Heart right ventricle (tissue), 16 donors: ENCODE measurements around the gene VTI1A. TPM values are rescaled to one million over a fixed set of nuclear protein-coding genes. Genes with fewer than 3 reads are reported as not detected.

ENCODE experiments used
- ATAC-seq, 8 donors: fragments of 200-7000 bp; cut with Tn5 transposase; one replicate each; pipeline ENCODE4 v1.9.1; 2020; ENCODE audit warnings: mild to moderate bottlenecking in 8 of 8, moderate library complexity in 8 of 8, moderate number of reproducible peaks in 1 of 8
- DNase-seq, 2 donors: peaks; one replicate each; pipeline ENCODE4 v3.0.0-alpha.2; 2020
- H3K27ac ChIP-seq, 10 donors: fragments of 200-600 bp; sonication (generic) in 2 of 10; one replicate each; pipeline versions ENCODE4 v1.5.0 to v1.8.0; 2020 to 2022; ENCODE audit warnings: mild to moderate bottlenecking in 3 of 10
- H3K27me3 ChIP-seq, 7 donors: fragments of 200-600 bp; one replicate each; pipeline ENCODE4 v1.8.0; 2021 to 2022; ENCODE audit warnings: mild to moderate bottlenecking in 2 of 7
- H3K36me3 ChIP-seq, 9 donors: fragments of 200-600 bp; sonication (generic) in 1 of 9; one replicate each; pipeline versions ENCODE4 v1.5.0 to v1.8.0; 2020 to 2022; ENCODE audit warnings: mild to moderate bottlenecking in 2 of 9
- H3K4me1 ChIP-seq, 9 donors: fragments of 200-600 bp; sonication (generic) in 1 of 9; one replicate each; pipeline versions ENCODE4 v1.5.0 to v1.8.0; 2020 to 2022; ENCODE audit warnings: mild to moderate bottlenecking in 4 of 9
- H3K4me3 ChIP-seq, 10 donors: fragments of 200-600 bp; sonication (generic) in 2 of 10; one replicate each; pipeline versions ENCODE4 v1.5.0 to v1.8.0; 2020 to 2022; ENCODE audit warnings: mild to moderate bottlenecking in 7 of 10, moderate library complexity in 2 of 10
- H3K9me3 ChIP-seq, 11 donors: fragments of 200-600 bp in 10 of 11; sonication (generic) in 2 of 11; one replicate each; pipeline versions ENCODE4 v1.5.0 to v1.8.0; 2013 to 2022; ENCODE audit warnings: mild to moderate bottlenecking in 2 of 11, control low read depth in 1 of 11, moderate library complexity in 1 of 11
- WGBS, 2 donors: extraction: QIAGEN DNeasy Blood & Tissue Kit; methylation state at CpG; one replicate each; pipeline ENCODE4 v1.1.7; 2013; ENCODE audit warnings: inconsistent platforms in 1 of 2; 5-methylcytosine and 5-hydroxymethylcytosine counted together
- intact Hi-C, 10 donors: fragments of 100-400 bp; cut with DNase I; formaldehyde crosslinking; loops; one replicate each; pipeline versions ENCODE4 v1.11.1 to v1.14.2; 2022
- polyA plus RNA-seq, 2 donors: library from polyadenylated mRNA; stranded (reverse); fragments of 200-250 nt; gene quantifications; one replicate each; pipeline ENCODE4 v1.2.3, GENCODE V29; 2013
- total RNA-seq, 10 donors: library from RNA; stranded (reverse); fragmentation: NEBNext Ultra II Directional in 3 of 10; extraction: Animal tissue kit (Norgen Biotek cat#: 25700) in 3 of 10; gene quantifications; one replicate each; pipeline versions ENCODE4 v1.2.1 to v1.2.4, GENCODE V29; 2021 to 2023
- TF ChIP-seq, protein P1 (sequence below), 9 donors: fragments of 200-600 bp; sonication (generic) in 2 of 9; IDR thresholded peaks; one replicate each; pipeline versions ENCODE4 v1.5.0 to v1.8.0; 2021 to 2022; ENCODE audit warnings: antibody characterized with exemption in 9 of 9, mild to moderate bottlenecking in 5 of 9, moderate library complexity in 1 of 9
- donor health status: Arrhythmogenic right ventricular cardiomyopathy.
- donor health status: ischemic (EF 13 %, LVEDD 7.1; RV severe dilation, severe dysfunction).
- donor health status: healthy with polysubstance abuse.
- donor health status: DM: no; HTN: yes; CAD: no.
- donor health status: DM: no; HTN: no; CAD: no.
- donor health status: ischemic (EF 25% LVEDD 6.9; RV normal size, moderate dysfunction).
- donor health status: ischemic (EF 25% LVEDD 5.7; RV mildly dilated, moderate dysfunction).
- donor health status: healthy.
- donor health status: DM: yes; HTN: yes; CAD: no.
- donor health status: Ischemic cardiomyopathy.
- donor health status: ischemic (EF 35%, LVEDD 5.7; RV mildly dilated, moderate dysfunction).
- donor health status: nonischemic (EF 11% LVEDD 7.7; RV severe dilation, severe dysfunction).
- donor health status: DM: yes; HTN: yes; CAD: no.
- donor health status: PGD.
- donor health status: ischemic (EF 29% LVEDD 5.4; RV normal size, mild dysfunction).
- donor health status: nonischemic (EF 23%, LVEDD 6.1; RV moderate dilation, normal function).

Gene VTI1A
- total and polyA plus RNA-seq, 12 donors = 6.2 to 24.5 (median 20.6) TPM

GRCh38 chr10:112557197-112557596, 110.2 kb downstream of the VTI1A start:
- Histone ChIP-seq H3K27me3 (no peaks in the 10 kb centered on the region), H3K9me3 (no peaks in the 10 kb centered on the region), H3K36me3 (no peaks in the 10 kb centered on the region), H3K4me1 (no peaks in the 10 kb centered on the region), H3K27ac (no peak overlapping the region), H3K4me3 (no peak overlapping the region)
- WGBS, 2 donors = 95 to 97% methylated on average over 2 of the region's 2 CpGs
- intact Hi-C loops = no loop called here
- TF ChIP-seq, protein P1, sequence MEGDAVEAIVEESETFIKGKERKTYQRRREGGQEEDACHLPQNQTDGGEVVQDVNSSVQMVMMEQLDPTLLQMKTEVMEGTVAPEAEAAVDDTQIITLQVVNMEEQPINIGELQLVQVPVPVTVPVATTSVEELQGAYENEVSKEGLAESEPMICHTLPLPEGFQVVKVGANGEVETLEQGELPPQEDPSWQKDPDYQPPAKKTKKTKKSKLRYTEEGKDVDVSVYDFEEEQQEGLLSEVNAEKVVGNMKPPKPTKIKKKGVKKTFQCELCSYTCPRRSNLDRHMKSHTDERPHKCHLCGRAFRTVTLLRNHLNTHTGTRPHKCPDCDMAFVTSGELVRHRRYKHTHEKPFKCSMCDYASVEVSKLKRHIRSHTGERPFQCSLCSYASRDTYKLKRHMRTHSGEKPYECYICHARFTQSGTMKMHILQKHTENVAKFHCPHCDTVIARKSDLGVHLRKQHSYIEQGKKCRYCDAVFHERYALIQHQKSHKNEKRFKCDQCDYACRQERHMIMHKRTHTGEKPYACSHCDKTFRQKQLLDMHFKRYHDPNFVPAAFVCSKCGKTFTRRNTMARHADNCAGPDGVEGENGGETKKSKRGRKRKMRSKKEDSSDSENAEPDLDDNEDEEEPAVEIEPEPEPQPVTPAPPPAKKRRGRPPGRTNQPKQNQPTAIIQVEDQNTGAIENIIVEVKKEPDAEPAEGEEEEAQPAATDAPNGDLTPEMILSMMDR (IDR thresholded peaks at IDR 0.05) = no peak
- DNase-seq (no peak), ATAC-seq (no peak)

- Histone ChIP-seq H3K9me3 (no peaks in the 10 kb centered on the region), H3K4me1 (no peaks in the 10 kb centered on the region), H3K27me3 (no peaks in the 10 kb centered on the region), H3K27ac (no peak overlapping the region), H3K36me3 (no peaks in the 10 kb centered on the region), H3K4me3 (no peak overlapping the region)
- TF ChIP-seq, protein P1 (IDR thresholded peaks at IDR 0.05) = no peak
- WGBS, 2 donors = 80 to 87% methylated on average over 4 of the region's 4 CpGs
- DNase-seq (no peak), ATAC-seq (no peak)
- intact Hi-C loops = no loop called here
These were observed 111.6 kb downstream of the VTI1A start for GRCh38 chr10:112558476-112559142.

DNA sequence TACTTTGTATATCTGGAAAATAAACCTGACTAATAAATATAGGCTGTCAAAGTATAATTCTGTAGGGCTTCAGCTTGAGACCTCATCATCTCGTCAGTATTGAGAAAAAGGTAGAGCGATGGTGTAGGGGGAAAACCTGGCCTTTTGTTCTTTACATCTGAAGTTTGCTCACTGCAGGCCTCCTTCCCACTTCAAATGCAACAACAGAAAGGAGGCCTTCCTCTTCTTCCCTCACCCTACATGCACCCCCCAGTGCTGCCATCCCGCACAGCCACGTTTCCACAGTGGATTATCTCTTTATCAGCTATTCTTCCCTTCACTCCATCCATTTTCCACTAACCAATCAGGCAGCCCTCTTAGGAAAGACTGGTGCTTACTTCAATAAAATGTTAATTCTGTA, 112.3 kb downstream of the VTI1A start:
- Histone ChIP-seq H3K36me3 (no peaks in the 10 kb centered on the region), H3K4me1 (no peaks in the 10 kb centered on the region), H3K4me3 (no peak overlapping the region), H3K9me3 (no peaks in the 10 kb centered on the region), H3K27ac (no peak overlapping the region), H3K27me3 (no peaks in the 10 kb centered on the region)
- DNase-seq (no peak), ATAC-seq (no peak)
- intact Hi-C loops = no loop called here
- TF ChIP-seq, protein P1 (IDR thresholded peaks at IDR 0.05) = no peak
- WGBS, 2 donors = 93 to 95% methylated on average over 4 of the region's 4 CpGs

GRCh38 chr10:112562122-112562521, 115.1 kb downstream of the VTI1A start:
- Histone ChIP-seq H3K27me3 (no peaks in the 10 kb centered on the region), H3K4me3 (no peak overlapping the region), H3K4me1 (no peaks in the 10 kb centered on the region), H3K9me3 (no peaks in the 10 kb centered on the region), H3K36me3 (no peaks in the 10 kb centered on the region), H3K27ac (no peak overlapping the region)
- TF ChIP-seq, protein P1 (IDR thresholded peaks at IDR 0.05) = no peak
- intact Hi-C loops = loop anchor here in 4 of 10 donors (10.0 kb wide), 4 partner anchors 563 to 953 kb away; no protein-coding TSS in a partner anchor
- no peak for DNase-seq
- ATAC-seq = no peak
- 90 to 93% methylated on average over 3 of the region's 3 CpGs for WGBS, 2 donors
